ENCODE results near the gene ABLIM1.

ABLIM1 gene

DNA sequence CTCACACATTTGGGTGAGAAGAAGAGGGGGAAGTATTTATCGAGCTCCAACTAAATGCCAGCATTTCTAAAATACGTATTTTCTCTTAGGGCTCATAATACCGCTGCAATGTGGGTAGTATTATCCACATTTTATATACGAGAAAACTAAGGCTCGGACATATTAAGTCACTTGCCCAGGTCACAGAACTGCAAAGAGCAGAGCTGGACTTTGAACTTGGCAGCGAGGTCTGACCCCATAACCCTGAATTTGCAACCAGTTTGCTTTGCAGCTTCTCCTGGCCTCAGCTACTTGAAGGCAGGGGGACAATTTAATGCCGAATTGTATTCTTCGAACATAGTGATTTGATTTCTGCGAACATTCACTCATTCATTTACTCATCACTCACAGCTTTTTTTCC lies 7.2 kb downstream of the ABLIM1 start:
- no peaks in the 10 kb centered on the region for H3K9me3 ChIP-seq (ENCODE audit: severe bottlenecking)
- no peaks in the 10 kb centered on the region for H3K36me3 ChIP-seq (ENCODE audit: low read depth)
- H3K4me1 ChIP-seq (ENCODE audit: insufficient read depth, poor library complexity, severe bottlenecking) = peaks cover 16% of the 10 kb centered on the region
- H3K27ac ChIP-seq (ENCODE audit: poor library complexity, severe bottlenecking) = no peak overlapping the region
- no peaks in the 10 kb centered on the region for H3K27me3 ChIP-seq (ENCODE audit: insufficient read depth, poor library complexity, severe bottlenecking)
- TF ChIP-seq, protein P1, sequence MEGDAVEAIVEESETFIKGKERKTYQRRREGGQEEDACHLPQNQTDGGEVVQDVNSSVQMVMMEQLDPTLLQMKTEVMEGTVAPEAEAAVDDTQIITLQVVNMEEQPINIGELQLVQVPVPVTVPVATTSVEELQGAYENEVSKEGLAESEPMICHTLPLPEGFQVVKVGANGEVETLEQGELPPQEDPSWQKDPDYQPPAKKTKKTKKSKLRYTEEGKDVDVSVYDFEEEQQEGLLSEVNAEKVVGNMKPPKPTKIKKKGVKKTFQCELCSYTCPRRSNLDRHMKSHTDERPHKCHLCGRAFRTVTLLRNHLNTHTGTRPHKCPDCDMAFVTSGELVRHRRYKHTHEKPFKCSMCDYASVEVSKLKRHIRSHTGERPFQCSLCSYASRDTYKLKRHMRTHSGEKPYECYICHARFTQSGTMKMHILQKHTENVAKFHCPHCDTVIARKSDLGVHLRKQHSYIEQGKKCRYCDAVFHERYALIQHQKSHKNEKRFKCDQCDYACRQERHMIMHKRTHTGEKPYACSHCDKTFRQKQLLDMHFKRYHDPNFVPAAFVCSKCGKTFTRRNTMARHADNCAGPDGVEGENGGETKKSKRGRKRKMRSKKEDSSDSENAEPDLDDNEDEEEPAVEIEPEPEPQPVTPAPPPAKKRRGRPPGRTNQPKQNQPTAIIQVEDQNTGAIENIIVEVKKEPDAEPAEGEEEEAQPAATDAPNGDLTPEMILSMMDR (IDR thresholded peaks at IDR 0.05; ENCODE audit: poor library complexity, severe bottlenecking) = no peak
- ATAC-seq (ENCODE audit: low read depth) = no peak
- no peak overlapping the region for H3K4me3 ChIP-seq (ENCODE audit: severe bottlenecking)
- no peak for DNase-seq (ENCODE audit: low spot score)

DNA sequence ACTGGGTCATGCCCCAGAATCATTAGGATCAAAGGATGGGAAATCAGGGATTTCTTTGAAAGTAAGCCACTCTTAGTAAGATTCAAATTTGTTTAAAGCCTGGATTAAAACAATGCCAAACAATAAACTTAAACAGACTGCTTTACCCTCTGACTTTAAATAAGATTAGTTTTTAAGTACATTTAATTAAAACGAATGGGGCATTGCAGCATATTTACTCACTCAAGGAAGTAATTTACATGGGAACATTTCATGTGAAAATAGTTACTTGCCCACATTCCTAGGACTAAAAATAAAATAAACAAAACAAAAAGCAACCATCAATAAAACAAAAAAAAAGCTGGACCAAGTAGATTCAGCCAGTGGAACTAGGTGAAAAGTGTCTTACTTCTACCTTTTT lies 7.8 kb downstream of the ABLIM1 start:
- no peak overlapping the region for H3K27ac ChIP-seq (ENCODE audit: poor library complexity, severe bottlenecking)
- no peaks in the 10 kb centered on the region for H3K9me3 ChIP-seq (ENCODE audit: severe bottlenecking)
- no peak for ATAC-seq (ENCODE audit: low read depth)
- peaks cover 16% of the 10 kb centered on the region for H3K4me1 ChIP-seq (ENCODE audit: insufficient read depth, poor library complexity, severe bottlenecking)
- no peaks in the 10 kb centered on the region for H3K36me3 ChIP-seq (ENCODE audit: low read depth)
- TF ChIP-seq, protein P1 (IDR thresholded peaks at IDR 0.05; ENCODE audit: poor library complexity, severe bottlenecking) = no peak
- H3K4me3 ChIP-seq (ENCODE audit: severe bottlenecking) = no peak overlapping the region
- DNase-seq (ENCODE audit: low spot score) = no peak
- H3K27me3 ChIP-seq (ENCODE audit: insufficient read depth, poor library complexity, severe bottlenecking) = no peaks in the 10 kb centered on the region

DNA sequence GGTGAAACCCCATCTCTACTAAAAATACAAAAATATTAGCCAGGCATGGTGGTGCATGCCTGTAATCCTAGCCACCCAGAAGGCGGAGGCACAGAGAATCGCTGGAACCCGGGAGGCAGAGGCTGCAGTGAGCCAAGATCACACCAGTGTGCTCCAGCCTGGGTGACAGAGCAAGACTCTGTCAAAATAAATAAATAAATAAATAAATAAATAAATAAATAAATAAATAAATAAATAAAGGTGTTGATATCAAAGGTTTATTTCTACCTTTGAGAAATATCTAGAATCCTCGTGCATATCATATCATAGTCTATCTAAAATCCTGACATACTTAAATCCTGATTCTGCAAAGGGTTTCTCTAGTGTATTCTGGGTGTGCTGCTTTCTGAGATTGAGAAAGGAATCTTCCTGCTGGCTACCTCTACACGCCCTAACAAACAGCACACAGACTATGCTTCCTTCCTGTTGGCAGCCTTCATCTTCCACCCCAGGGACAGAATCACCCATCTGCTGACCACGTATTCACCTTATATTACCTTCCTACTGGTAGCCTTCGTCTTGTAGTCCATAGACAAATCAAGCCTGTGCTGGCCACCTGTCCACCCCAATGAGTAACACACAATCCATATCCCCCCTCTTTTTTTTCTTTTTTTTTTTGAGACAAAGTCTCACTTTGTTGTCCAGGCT lies 8.7 kb downstream of the ABLIM1 start:
- TF ChIP-seq, protein P1 (IDR thresholded peaks at IDR 0.05; ENCODE audit: poor library complexity, severe bottlenecking) = no peak
- Histone ChIP-seq H3K4me1 (ENCODE audit: insufficient read depth, poor library complexity, severe bottlenecking) (peaks cover 16% of the 10 kb centered on the region), H3K9me3 (ENCODE audit: severe bottlenecking) (no peaks in the 10 kb centered on the region), H3K4me3 (ENCODE audit: severe bottlenecking) (no peak overlapping the region), H3K36me3 (ENCODE audit: low read depth) (no peaks in the 10 kb centered on the region), H3K27me3 (ENCODE audit: insufficient read depth, poor library complexity, severe bottlenecking) (no peaks in the 10 kb centered on the region), H3K27ac (ENCODE audit: poor library complexity, severe bottlenecking) (no peak overlapping the region)
- ATAC-seq (ENCODE audit: low read depth) = no peak
- DNase-seq (ENCODE audit: low spot score) = no peak

DNA sequence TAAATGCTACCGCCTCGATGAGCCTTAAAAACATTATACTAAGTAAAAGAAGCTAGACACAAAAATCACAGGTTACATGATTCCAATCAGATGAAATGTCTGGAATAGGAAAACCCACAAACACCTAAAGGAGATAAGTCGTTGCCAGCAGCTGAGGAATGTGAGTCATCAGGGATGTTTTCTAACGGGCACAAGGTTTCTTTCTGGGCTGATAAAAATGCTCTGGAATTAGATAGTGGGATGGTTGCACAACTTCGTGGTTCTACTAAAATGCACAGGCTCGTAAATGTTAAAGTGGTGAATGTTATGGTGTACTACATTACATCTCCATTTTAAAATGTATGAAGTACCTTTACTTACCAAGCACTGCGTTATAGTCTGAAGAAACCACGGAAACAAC lies 9.7 kb downstream of the ABLIM1 start:
- H3K9me3 ChIP-seq (ENCODE audit: severe bottlenecking) = no peaks in the 10 kb centered on the region
- peak overlapping the region; percentile 24 for H3K27ac ChIP-seq (ENCODE audit: poor library complexity, severe bottlenecking)
- no peak overlapping the region for H3K4me3 ChIP-seq (ENCODE audit: severe bottlenecking)
- no peaks in the 10 kb centered on the region for H3K36me3 ChIP-seq (ENCODE audit: low read depth)
- TF ChIP-seq, protein P1 (IDR thresholded peaks at IDR 0.05; ENCODE audit: poor library complexity, severe bottlenecking) = no peak
- H3K4me1 ChIP-seq (ENCODE audit: insufficient read depth, poor library complexity, severe bottlenecking) = peaks cover 16% of the 10 kb centered on the region
- peak; percentile 91 for ATAC-seq (ENCODE audit: low read depth)
- H3K27me3 ChIP-seq (ENCODE audit: insufficient read depth, poor library complexity, severe bottlenecking) = no peaks in the 10 kb centered on the region
- DNase-seq (ENCODE audit: low spot score) = no peak

DNA sequence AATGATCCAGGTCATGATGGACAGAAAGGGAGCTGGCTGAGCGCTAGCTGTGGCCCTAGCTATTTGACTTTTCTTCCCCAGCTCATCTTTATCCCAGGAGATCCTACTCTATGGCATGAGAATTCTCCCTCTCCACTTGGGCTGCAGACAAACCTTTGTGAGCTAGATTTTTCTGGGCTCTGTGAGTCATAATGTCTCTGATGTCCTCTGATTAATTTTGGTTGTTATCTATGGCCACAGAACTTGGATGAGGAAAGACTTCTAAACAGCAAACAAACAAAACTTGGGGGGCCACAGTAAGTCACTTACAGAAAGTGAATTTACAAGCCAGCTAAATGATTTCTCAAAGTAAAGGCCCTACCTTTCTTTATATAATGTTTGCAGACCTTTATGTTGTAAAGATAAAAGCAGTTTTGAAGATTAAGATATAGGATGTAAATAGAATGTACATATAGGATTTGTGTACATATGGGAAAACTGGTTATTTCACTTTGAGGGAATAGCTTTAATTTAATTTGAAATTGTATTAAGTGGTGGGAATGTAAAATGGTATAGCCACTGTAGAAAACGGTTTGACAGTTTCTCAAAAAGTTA lies 10.4 kb downstream of the ABLIM1 start:
- H3K27ac ChIP-seq (ENCODE audit: poor library complexity, severe bottlenecking) = no peak overlapping the region
- H3K36me3 ChIP-seq (ENCODE audit: low read depth) = no peaks in the 10 kb centered on the region
- no peak for ATAC-seq (ENCODE audit: low read depth)
- no peak overlapping the region for H3K4me3 ChIP-seq (ENCODE audit: severe bottlenecking)
- no peak for DNase-seq (ENCODE audit: low spot score)
- H3K9me3 ChIP-seq (ENCODE audit: severe bottlenecking) = no peaks in the 10 kb centered on the region
- TF ChIP-seq, protein P1 (IDR thresholded peaks at IDR 0.05; ENCODE audit: poor library complexity, severe bottlenecking) = no peak
- no peaks in the 10 kb centered on the region for H3K27me3 ChIP-seq (ENCODE audit: insufficient read depth, poor library complexity, severe bottlenecking)
- peaks cover 16% of the 10 kb centered on the region for H3K4me1 ChIP-seq (ENCODE audit: insufficient read depth, poor library complexity, severe bottlenecking)

All from RWPE2 (cell line).